ENCODE measurements around the gene ENAH. TPM values are rescaled to one million over a fixed set of nuclear protein-coding genes. Genes with fewer than 3 reads are reported as not detected.

The ENAH gene
- total RNA-seq, 1 experiment from 2014 or later, result 100 TPM

- no peak for TF ChIP-seq MAX (IDR thresholded peaks at IDR 0.05)
- TF ChIP-seq CBX3 (IDR thresholded peaks at IDR 0.05; ENCODE audit: low read depth), result no peak
Measured at GRCh38 chr1:225522588-225523262, 130.2 kb downstream of the ENAH start (continued).

GRCh38 chr1:225520587-225521227 is 132.2 kb downstream of the ENAH start:
- Histone ChIP-seq H3K79me2 (ENCODE audit: insufficient read depth, low read length) (peaks cover 7% of the 10 kb centered on the region; the same call in 1 of the 2 replicates), H3K4me3 (replicated peaks in 1 of 2; ENCODE audit: low read depth in 1 of 2, low read length in 2 of 2) (no peak overlapping the region), H3K9me2 (ENCODE audit: insufficient read depth) (no peaks in the 10 kb centered on the region), H3K4me2 (ENCODE audit: low read length) (no peak overlapping the region), H4K20me1 (ENCODE audit: insufficient read depth) (0 out of 2 replicates have a peak, but pooled peaks cover 4% of the 10 kb centered on the region), H2AFZ (ENCODE audit: low read depth, low read length, poor library complexity, severe bottlenecking) (no peak overlapping the region), H3K9ac (ENCODE audit: low read length) (no peak overlapping the region), H3K4me1 (ENCODE audit: control insufficient read depth in 1 of 2, insufficient read depth in 2 of 2, low read length in 2 of 2) (no peaks in the 10 kb centered on the region), H3K9me3 (ENCODE audit: control insufficient read depth in 1 of 2, insufficient read depth in 1 of 2, low read depth in 1 of 2, low read length in 2 of 2) (no peaks in the 10 kb centered on the region), H3K27ac (ENCODE audit: low read depth, low read length) (no peak overlapping the region), H3K27me3 (ENCODE audit: insufficient read depth, low read length) (no peaks in the 10 kb centered on the region), H3K36me3 (ENCODE audit: control insufficient read depth in 1 of 2, insufficient read depth in 2 of 2, low read length in 2 of 2) (peaks cover 0 to 14% of the 10 kb centered on the region in 2 experiments; a peak in 1 of 4 replicates)
- peak; percentile 44; the same call in 1 of the 2 replicates for TF ChIP-seq CEBPB (IDR thresholded peaks at IDR 0.05; ENCODE audit: low read depth)
- no peak for TF ChIP-seq SIN3A (IDR thresholded peaks at IDR 0.05; ENCODE audit: low read depth)
- no peak for TF ChIP-seq SRF (IDR thresholded peaks at IDR 0.05; ENCODE audit: low read depth)
- no peak for TF ChIP-seq CTCF (IDR thresholded peaks at IDR 0.05 in 2 of 3, conservative IDR thresholded peaks at IDR 0.05 in 1 of 3; ENCODE audit: borderline replicate concordance in 1 of 3, insufficient read depth in 1 of 3, low read depth in 2 of 3, low read length in 2 of 3)
- no peak for TF ChIP-seq TCF7L2 (IDR thresholded peaks at IDR 0.05; ENCODE audit: borderline replicate concordance, extremely low read depth, insufficient read depth, insufficient read length)
- no peak for TF ChIP-seq EZH2phosphoT487 (IDR thresholded peaks at IDR 0.05; ENCODE audit: borderline replicate concordance)
- RAD21 ChIA-PET (ENCODE audit: low non-redundant PET in 1 of 2, low total read pairs in 2 of 2, uncharacterized antibody in 2 of 2, unreplicated experiment in 2 of 2), result no interaction called here
- CTCF ChIA-PET, result no interaction called here
- ATAC-seq (no peak), DNase-seq (ENCODE audit: low read depth, low spot score) (no peak)
- intact Hi-C loops (cut with micrococcal nuclease), result no loop called here
- BruUV-seq (replicated peaks), result no TSS peak
- POLR2A ChIA-PET, result no interaction called here
